PC-9 (cell line): ENCODE results near the gene COX4I1. TPM values are rescaled to one million over a fixed set of nuclear protein-coding genes. Genes with fewer than 3 reads are reported as not detected.
"Not testable (repeated sequence)": the region's sequence is repeated elsewhere in the genome, so short reads cannot be mapped to it uniquely, and the experiment has no call there.

Source experiments
- BruUV-seq: library from RNA; stranded (reverse); fragments of 400-500 nt; replicated peaks from 2 replicates; lab custom pipeline; 2021; lab: Mats Ljungman, UMichigan
- CTCF ChIA-PET: fragments of 300-600 bp; sonication (Branson Sonifier 250); formaldehyde crosslinking; loops from one replicate; lab custom pipeline; 2022; ENCODE audit warnings: antibody characterized with exemption; lab: Charles Lee
- POLR2A ChIA-PET: fragments of 300-600 bp; sonication (Branson Sonifier 250); formaldehyde crosslinking; loops from one replicate; lab custom pipeline; 2022; ENCODE audit warnings: antibody characterized with exemption; ENCODE audit not compliant: unreplicated experiment; lab: Charles Lee
- DNase-seq, 2 experiments: peaks; one replicate each; pipeline versions ENCODE4 v3.0.0 to v3.0.0-alpha.2; 2015 to 2022; ENCODE audit warnings: mixed read lengths in 1 of 2
- H2AFZ ChIP-seq: fragments of 200-600 bp; sonication (generic); 2 replicates; pipeline ENCODE4 v1.8.1; 2017; ENCODE audit warnings: antibody characterized with exemption
- H3F3A ChIP-seq: fragments of 200-600 bp; sonication (generic); 2 replicates; pipeline ENCODE4 v1.8.1; 2017; ENCODE audit warnings: antibody characterized with exemption, mild to moderate bottlenecking, low read depth; ENCODE audit not compliant: insufficient read depth
- H3K27ac ChIP-seq: fragments of 200-600 bp; sonication (generic); 2 replicates; pipeline ENCODE4 v1.6.1; 2016; ENCODE audit warnings: mixed run types
- H3K27me3 ChIP-seq: fragments of 200-600 bp; sonication (generic); 2 replicates; pipeline ENCODE4 v1.6.1; 2016; ENCODE audit warnings: low read depth, mixed run types; ENCODE audit not compliant: insufficient read depth
- H3K36me3 ChIP-seq: fragments of 200-600 bp; sonication (generic); 2 replicates; pipeline ENCODE4 v1.6.1; 2016; ENCODE audit warnings: low read depth, mixed run types
- H3K4me1 ChIP-seq: fragments of 200-600 bp; sonication (generic); replicated peaks from 2 replicates; pipeline ENCODE4 v1.6.1; 2016; ENCODE audit warnings: mixed run types; ENCODE audit not compliant: insufficient read depth
- H3K4me2 ChIP-seq: fragments of 200-600 bp; sonication (generic); 2 replicates; pipeline ENCODE4 v1.6.1; 2017; ENCODE audit warnings: mixed run types
- H3K4me3 ChIP-seq: fragments of 200-600 bp; sonication (generic); 2 replicates; pipeline ENCODE4 v1.6.1; 2016; ENCODE audit warnings: mixed run types
- H3K79me2 ChIP-seq: fragments of 200-600 bp; sonication (generic); 2 replicates; pipeline ENCODE4 v1.6.1; 2017; ENCODE audit warnings: low read depth, mixed run types
- H3K9me2 ChIP-seq: fragments of 200-600 bp; sonication (generic); 2 replicates; pipeline ENCODE4 v1.8.1; 2017; ENCODE audit warnings: mild to moderate bottlenecking; ENCODE audit not compliant: insufficient read depth
- H3K9me3 ChIP-seq: fragments of 200-600 bp; sonication (generic); 2 replicates; pipeline ENCODE4 v1.8.1; 2016; ENCODE audit warnings: low read depth; ENCODE audit not compliant: insufficient read depth
- H4K20me1 ChIP-seq: fragments of 200-600 bp; sonication (generic); 2 replicates; pipeline ENCODE4 v1.8.1; 2017; ENCODE audit not compliant: insufficient read depth
- EZH2 ChIP-seq: fragments of 200-600 bp; sonication (generic); IDR thresholded peaks from 2 replicates; pipeline ENCODE4 v1.8.0; 2017; ENCODE audit warnings: antibody characterized with exemption, low read depth
- intact Hi-C: fragments of 100-400 bp; cut with micrococcal nuclease; formaldehyde crosslinking; loops from one replicate; pipeline ENCODE4 v1.10.0; 2022; ENCODE audit not compliant: unreplicated experiment
- total RNA-seq: library from RNA; stranded (reverse); gene quantifications from 2 replicates; pipeline ENCODE4 v1.2.3, GENCODE V29; 2021
- TF ChIP-seq, protein P1 (sequence below): fragments of 200-600 bp; sonication (generic); conservative IDR thresholded peaks from 2 replicates; pipeline ENCODE4 v1.6.1; 2017; ENCODE audit warnings: mixed run types, antibody characterized with exemption, mild to moderate bottlenecking, moderate library complexity

COX4I1 gene
- total RNA-seq, 1 experiment from 2014 or later: 468 TPM

GRCh38 chr16:85835956-85836705 lies 36.6 kb downstream of the COX4I1 start:
- Histone ChIP-seq H3K27ac (no peak overlapping the region), H3K36me3 (no peaks in the 10 kb centered on the region), H3K79me2 (no peaks in the 10 kb centered on the region), H3K4me2 (no peak overlapping the region), H3K9me3 (no peaks in the 10 kb centered on the region), H2AFZ (no peak overlapping the region), H3K4me3 (no peak overlapping the region), H3F3A (no peaks in the 10 kb centered on the region), H4K20me1 (no peaks in the 10 kb centered on the region), H3K9me2 (no peaks in the 10 kb centered on the region), H3K4me1 (no peaks in the 10 kb centered on the region), H3K27me3 (peaks cover 96% of the 10 kb centered on the region)
- no TSS peak for BruUV-seq
- ChIA-PET POLR2A (no interaction called here), CTCF (no interaction called here)
- TF ChIP-seq, protein P1, sequence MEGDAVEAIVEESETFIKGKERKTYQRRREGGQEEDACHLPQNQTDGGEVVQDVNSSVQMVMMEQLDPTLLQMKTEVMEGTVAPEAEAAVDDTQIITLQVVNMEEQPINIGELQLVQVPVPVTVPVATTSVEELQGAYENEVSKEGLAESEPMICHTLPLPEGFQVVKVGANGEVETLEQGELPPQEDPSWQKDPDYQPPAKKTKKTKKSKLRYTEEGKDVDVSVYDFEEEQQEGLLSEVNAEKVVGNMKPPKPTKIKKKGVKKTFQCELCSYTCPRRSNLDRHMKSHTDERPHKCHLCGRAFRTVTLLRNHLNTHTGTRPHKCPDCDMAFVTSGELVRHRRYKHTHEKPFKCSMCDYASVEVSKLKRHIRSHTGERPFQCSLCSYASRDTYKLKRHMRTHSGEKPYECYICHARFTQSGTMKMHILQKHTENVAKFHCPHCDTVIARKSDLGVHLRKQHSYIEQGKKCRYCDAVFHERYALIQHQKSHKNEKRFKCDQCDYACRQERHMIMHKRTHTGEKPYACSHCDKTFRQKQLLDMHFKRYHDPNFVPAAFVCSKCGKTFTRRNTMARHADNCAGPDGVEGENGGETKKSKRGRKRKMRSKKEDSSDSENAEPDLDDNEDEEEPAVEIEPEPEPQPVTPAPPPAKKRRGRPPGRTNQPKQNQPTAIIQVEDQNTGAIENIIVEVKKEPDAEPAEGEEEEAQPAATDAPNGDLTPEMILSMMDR: no peak
- no peak; the same call in 1 of the 2 replicates for TF ChIP-seq EZH2
- no peak for DNase-seq
- intact Hi-C loops: no loop called here

DNA sequence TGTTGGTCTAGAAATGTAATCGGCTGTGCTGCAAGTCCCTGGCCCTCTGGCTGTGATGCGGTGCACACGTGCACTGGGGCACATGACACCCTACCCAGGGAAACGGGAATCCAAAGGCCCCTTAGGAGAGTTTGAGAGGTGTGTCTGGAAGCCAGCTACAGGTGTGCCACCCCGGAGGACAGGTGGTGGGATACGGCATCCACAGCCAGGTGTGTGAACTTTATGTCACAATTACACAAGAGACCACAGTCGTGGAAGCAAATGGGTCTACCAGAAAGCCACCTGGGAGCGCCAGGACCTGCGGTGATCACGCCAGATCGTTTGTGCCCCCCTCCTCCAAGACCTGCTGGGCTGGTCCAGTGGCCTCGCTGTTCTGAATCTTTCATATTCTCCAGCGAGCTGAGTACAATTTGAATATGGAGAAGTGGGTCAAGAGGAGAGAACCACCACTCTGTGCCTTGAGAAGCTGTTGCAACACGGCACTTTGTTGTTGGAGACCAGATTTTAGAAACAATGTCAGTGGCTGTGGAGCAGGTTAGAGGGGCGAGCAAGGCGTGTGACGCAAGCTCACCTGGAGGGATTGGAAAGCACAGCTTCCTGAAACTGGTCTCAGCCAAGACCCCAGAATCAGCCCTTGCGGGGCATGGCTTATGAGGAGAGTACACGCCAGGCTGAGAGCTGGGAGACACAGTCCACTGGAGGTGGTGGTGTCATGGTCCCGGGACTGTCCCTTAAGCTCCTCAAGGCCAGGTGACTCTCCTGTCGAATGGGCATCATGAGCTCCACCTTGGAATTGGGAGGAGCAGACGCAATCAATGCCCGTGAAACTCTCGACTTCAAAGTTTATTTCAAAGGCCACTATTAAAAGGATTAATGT lies 37.4 kb downstream of the COX4I1 start:
- no peaks in the 10 kb centered on the region for H3K36me3 ChIP-seq
- no peak overlapping the region for H3K27ac ChIP-seq
- no peaks in the 10 kb centered on the region for H3F3A ChIP-seq
- 0 out of 2 replicates have a peak, but pooled peaks have one; percentile 4 for TF ChIP-seq EZH2
- TF ChIP-seq, protein P1: no peak
- DNase-seq: no peak
- H2AFZ ChIP-seq: no peak overlapping the region
- no peaks in the 10 kb centered on the region for H3K4me1 ChIP-seq
- peaks cover 96% of the 10 kb centered on the region for H3K27me3 ChIP-seq
- no peaks in the 10 kb centered on the region for H3K9me2 ChIP-seq
- no peaks in the 10 kb centered on the region for H3K9me3 ChIP-seq
- H3K79me2 ChIP-seq: no peaks in the 10 kb centered on the region
- ChIA-PET CTCF (no interaction called here), POLR2A (no interaction called here)
- H3K4me3 ChIP-seq: no peak overlapping the region
- no peaks in the 10 kb centered on the region for H4K20me1 ChIP-seq
- intact Hi-C loops: no loop called here
- no peak overlapping the region for H3K4me2 ChIP-seq
- BruUV-seq: no TSS peak

DNA sequence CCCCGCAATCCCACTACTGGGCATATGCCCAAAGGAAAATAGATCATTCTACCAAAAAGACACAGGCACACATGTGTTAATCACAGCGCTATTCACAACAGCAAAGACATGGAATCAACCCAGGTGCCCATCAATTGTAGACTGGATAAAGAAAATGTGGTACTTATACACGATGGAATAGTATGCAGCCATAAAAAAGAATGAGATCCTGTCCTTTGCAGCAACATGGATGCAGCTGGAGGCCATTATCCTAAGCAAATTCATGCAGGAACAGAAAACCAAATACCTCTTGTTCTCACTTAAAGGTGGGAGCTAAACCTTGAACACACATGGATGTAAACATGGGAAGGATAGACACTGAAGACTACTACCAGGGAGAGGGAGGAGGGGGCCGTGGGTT lies 38.2 kb downstream of the COX4I1 start:
- H3K9me2 ChIP-seq, DNase-seq, CTCF ChIA-PET, intact Hi-C loops, H3F3A ChIP-seq, H4K20me1 ChIP-seq, H3K4me2 ChIP-seq, BruUV-seq, H3K4me3 ChIP-seq, H3K79me2 ChIP-seq, H3K36me3 ChIP-seq, H2AFZ ChIP-seq, POLR2A ChIA-PET, H3K27ac ChIP-seq, H3K4me1 ChIP-seq, H3K9me3 ChIP-seq: not testable (repeated sequence)
- H3K27me3 ChIP-seq: peaks cover 96% of the 10 kb centered on the region
